Right lobe of liver (tissue), 4 donors: ENCODE measurements around the gene UNC5C.

Source experiments
- POLR2A ChIP-seq: fragments of 450-650 bp; IDR thresholded peaks from one replicate; pipeline ENCODE4 v1.6.1; 2017; ENCODE audit warnings: antibody characterized with exemption, mild to moderate bottlenecking
- TF ChIP-seq, protein P1 (sequence below), 4 donors: fragments of 200-600 bp in 3 of 4; fragments of 450-650 bp in 1 of 4; IDR thresholded peaks; one replicate each; pipeline versions ENCODE4 v1.5.1 to v1.8.0; 2016 to 2022; ENCODE audit warnings: antibody characterized with exemption in 4 of 4, mild to moderate bottlenecking in 2 of 4
- donor health status: DM: no; HTN: no; CAD: no.
- donor health status: DM: no; HTN: no; CAD: no.
- donor health status: DM: no; HTN: yes; CAD: no.

DNA sequence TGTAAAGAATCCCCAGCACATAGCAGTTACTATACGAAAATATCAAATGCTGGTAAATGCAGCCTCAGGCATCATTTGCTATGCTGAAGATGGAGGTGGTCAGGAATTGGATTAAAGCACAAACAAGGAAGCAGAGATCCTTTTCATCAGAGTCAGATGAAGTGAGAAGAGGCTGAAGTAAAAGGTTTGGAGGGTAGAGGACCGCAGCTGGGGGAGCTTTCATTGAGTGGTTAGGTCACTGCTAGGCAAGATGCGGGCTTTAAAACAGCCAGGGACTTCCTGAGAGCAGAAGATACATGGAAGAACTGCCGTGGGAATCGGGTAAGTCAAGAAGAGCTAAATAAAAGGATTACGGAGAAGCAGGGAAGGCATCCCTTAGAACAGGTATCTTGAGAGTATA lies 351.4 kb downstream of the UNC5C start:
- TF ChIP-seq, protein P1, sequence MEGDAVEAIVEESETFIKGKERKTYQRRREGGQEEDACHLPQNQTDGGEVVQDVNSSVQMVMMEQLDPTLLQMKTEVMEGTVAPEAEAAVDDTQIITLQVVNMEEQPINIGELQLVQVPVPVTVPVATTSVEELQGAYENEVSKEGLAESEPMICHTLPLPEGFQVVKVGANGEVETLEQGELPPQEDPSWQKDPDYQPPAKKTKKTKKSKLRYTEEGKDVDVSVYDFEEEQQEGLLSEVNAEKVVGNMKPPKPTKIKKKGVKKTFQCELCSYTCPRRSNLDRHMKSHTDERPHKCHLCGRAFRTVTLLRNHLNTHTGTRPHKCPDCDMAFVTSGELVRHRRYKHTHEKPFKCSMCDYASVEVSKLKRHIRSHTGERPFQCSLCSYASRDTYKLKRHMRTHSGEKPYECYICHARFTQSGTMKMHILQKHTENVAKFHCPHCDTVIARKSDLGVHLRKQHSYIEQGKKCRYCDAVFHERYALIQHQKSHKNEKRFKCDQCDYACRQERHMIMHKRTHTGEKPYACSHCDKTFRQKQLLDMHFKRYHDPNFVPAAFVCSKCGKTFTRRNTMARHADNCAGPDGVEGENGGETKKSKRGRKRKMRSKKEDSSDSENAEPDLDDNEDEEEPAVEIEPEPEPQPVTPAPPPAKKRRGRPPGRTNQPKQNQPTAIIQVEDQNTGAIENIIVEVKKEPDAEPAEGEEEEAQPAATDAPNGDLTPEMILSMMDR (IDR thresholded peaks at IDR 0.05), result no peak
- TF ChIP-seq POLR2A, result no peak
